Mesothelial cell of epicardium (in vitro differentiated cells): Measurements from ENCODE around the gene KDELR3. TPM values are rescaled to one million over a fixed set of nuclear protein-coding genes. Genes with fewer than 3 reads are reported as not detected.

ENCODE experiments used
- DNase-seq, 2 experiments: peaks; one replicate each; pipeline ENCODE4 v3.0.0; 2021; ENCODE audit warnings: low spot score in 2 of 2; ENCODE audit not compliant: unreplicated experiment in 2 of 2
- H3K27ac Mint-ChIP-seq: 2 replicates; pipeline ENCODE4 v1.8.0; 2021; ENCODE audit warnings: mixed read lengths
- H3K27me3 Mint-ChIP-seq: 2 replicates; pipeline ENCODE4 v1.8.0; 2021; ENCODE audit warnings: low read depth, mixed read lengths
- H3K36me3 Mint-ChIP-seq: 2 replicates; pipeline ENCODE4 v1.8.0; 2021; ENCODE audit warnings: mixed read lengths
- H3K4me1 Mint-ChIP-seq: 2 replicates; pipeline ENCODE4 v1.8.0; 2021; ENCODE audit warnings: mixed read lengths
- H3K4me3 Mint-ChIP-seq: 2 replicates; pipeline ENCODE4 v1.8.0; 2021; ENCODE audit warnings: mild to moderate bottlenecking, moderate library complexity, mixed read lengths
- H3K9me3 Mint-ChIP-seq: 2 replicates; pipeline ENCODE4 v1.8.0; 2021; ENCODE audit warnings: mixed read lengths
- CTCF ChIP-seq: fragments of 200-600 bp; sonication (generic); IDR thresholded peaks from one replicate; pipeline ENCODE4 v1.5.0; 2021; ENCODE audit warnings: antibody characterized with exemption; ENCODE audit not compliant: unreplicated experiment
- total RNA-seq: library from RNA; stranded (reverse); gene quantifications from 3 replicates; pipeline ENCODE4 v1.2.1, GENCODE V29; 2021

The KDELR3 gene
- total RNA-seq, 1 donor from 2014 or later = 14.5 TPM

DNA sequence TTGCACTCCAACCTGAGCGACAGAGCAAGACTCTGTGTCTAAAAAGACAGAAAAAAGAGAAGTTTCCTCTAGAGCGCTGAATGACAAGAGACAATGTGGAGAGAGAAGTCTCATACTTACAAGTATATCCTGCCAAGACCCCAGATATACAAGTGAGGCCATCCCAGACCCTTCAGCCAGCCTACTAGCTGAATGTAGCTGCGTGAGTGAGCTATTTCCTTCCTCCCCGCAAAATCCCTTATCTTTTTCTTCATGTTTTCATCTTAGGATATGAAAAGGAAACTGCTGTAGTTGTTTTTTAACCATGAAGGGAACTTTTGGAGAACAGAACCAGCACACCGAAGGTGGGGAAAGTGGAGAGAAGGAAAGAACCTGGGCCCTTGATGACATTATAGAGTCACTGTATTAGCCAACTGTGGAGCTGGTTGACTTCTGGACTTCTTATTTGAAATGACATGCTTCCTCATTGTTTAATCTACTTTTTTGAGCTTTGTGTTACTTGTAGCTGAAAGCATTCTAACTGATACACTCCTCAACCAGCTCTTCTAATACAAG is 42.6 kb downstream of the KDELR3 start:
- Mint-ChIP-seq H3K36me3 (peaks cover 2% of the 10 kb centered on the region), H3K9me3 (no peaks in the 10 kb centered on the region), H3K4me1 (peaks cover 8% of the 10 kb centered on the region), H3K4me3 (no peak overlapping the region), H3K27me3 (no peaks in the 10 kb centered on the region), H3K27ac (no peak overlapping the region)
- TF ChIP-seq CTCF = no peak
- no peak for DNase-seq

- Mint-ChIP-seq H3K27me3 (no peaks in the 10 kb centered on the region), H3K9me3 (no peaks in the 10 kb centered on the region), H3K4me3 (no peak overlapping the region), H3K27ac (no peak overlapping the region), H3K36me3 (no peaks in the 10 kb centered on the region), H3K4me1 (peaks cover 2% of the 10 kb centered on the region)
- DNase-seq = no peak
- TF ChIP-seq CTCF = no peak
Observed at GRCh38 chr22:38513063-38513462, 45.2 kb downstream of the KDELR3 start.

DNA sequence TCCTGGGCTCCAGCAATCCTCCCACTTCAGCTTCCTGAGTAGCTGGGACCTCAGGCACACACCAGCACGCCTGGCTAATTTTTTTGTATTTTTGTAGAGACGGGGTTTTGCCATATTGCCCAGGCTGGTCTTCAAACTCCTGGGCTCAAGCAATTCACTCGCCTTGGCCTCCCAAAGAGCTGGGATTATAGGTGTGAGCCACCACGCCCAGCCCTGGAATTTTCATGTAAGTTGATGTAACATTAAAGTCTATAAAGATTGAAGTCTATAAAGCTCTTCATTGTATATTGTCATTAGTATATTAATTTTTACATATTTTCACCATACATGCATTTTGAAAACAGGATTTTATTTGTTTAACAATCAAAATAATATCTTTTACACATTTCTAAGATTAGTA is 50.7 kb downstream of the KDELR3 start:
- no peaks in the 10 kb centered on the region for H3K36me3 Mint-ChIP-seq
- peaks cover 2% of the 10 kb centered on the region for H3K4me1 Mint-ChIP-seq
- no peaks in the 10 kb centered on the region for H3K9me3 Mint-ChIP-seq
- no peak overlapping the region for H3K27ac Mint-ChIP-seq
- H3K4me3 Mint-ChIP-seq = no peak overlapping the region
- H3K27me3 Mint-ChIP-seq = no peaks in the 10 kb centered on the region
- TF ChIP-seq CTCF = no peak
- DNase-seq = no peak

DNA sequence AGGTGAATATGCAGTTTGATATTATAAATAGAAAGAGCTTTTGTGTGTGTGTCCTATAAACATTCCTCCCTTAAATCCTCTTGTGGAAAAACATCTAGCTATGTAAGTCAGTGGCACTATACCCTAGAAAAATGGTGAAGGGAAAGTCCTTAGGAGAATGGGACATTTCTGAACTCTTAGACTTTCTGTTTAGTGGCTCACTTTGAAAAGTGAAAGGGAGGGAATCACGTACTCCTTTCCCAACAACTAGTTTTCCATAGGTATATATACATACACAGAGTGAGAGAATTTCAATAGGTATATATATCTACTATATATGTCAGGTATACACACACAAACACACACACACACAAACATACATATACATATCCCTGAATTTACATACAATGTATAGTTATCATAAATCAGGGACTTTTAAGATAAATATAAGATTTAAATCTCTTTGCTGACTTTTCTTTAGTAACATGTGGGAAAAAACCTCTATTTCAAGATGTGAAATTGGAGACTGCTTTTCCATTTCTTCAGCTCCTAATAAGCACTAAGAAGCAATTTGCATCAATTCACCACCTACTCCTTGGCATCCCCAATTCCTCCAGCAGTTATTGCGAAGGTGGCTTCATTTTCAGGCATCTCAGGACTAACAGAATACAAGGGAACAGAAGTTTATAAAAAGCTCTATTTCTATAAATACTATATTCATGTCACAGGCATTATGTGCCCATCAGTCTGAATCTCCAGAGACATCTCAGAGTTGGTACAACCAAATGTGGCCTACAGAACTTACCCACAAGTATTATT is 51.8 kb downstream of the KDELR3 start:
- no peak for TF ChIP-seq CTCF
- Mint-ChIP-seq H3K27ac (no peak overlapping the region), H3K4me3 (no peak overlapping the region), H3K9me3 (no peaks in the 10 kb centered on the region), H3K36me3 (no peaks in the 10 kb centered on the region), H3K27me3 (no peaks in the 10 kb centered on the region), H3K4me1 (peaks cover 2% of the 10 kb centered on the region)
- no peak for DNase-seq

GRCh38 chr22:38523029-38523428 is 55.1 kb downstream of the KDELR3 start:
- Mint-ChIP-seq H3K27me3 (no peaks in the 10 kb centered on the region), H3K36me3 (no peaks in the 10 kb centered on the region), H3K4me1 (peaks cover 2% of the 10 kb centered on the region), H3K27ac (no peak overlapping the region), H3K9me3 (no peaks in the 10 kb centered on the region), H3K4me3 (no peak overlapping the region)
- TF ChIP-seq CTCF = no peak
- no peak for DNase-seq
